Measurements from ENCODE around the gene ELAPOR1. TPM values are rescaled to one million over a fixed set of nuclear protein-coding genes. Genes with fewer than 3 reads are reported as not detected.

ELAPOR1 gene
- total RNA-seq, 1 donor from 2014 or later = 0.25 TPM

GRCh38 chr1:109163551-109163950 is 49.6 kb downstream of the ELAPOR1 start:
- H3K4me3 ChIP-seq = no peak overlapping the region
- TF ChIP-seq POLR2AphosphoS5 (IDR thresholded peaks at IDR 0.05; ENCODE audit: insufficient read depth in 1 of 2, low read depth in 1 of 2) (no peak), POLR2A (IDR thresholded peaks at IDR 0.05) (no peak), CTCF (IDR thresholded peaks at IDR 0.05) (no peak)
- H3K27me3 ChIP-seq = no peaks in the 10 kb centered on the region
- no peaks in the 10 kb centered on the region for H3K36me3 ChIP-seq
- peaks cover 16% of the 10 kb centered on the region for H3K4me1 ChIP-seq
- H3K9me3 ChIP-seq = no peaks in the 10 kb centered on the region
- no peak for DNase-seq (ENCODE audit: extremely low spot score in 2 of 2)
- intact Hi-C loops (cut with DNase I) = no loop called here
- H3K27ac ChIP-seq = no peak overlapping the region

Small RNAs within 50 kb of the gene (small RNA-seq; reads per million reads assigned to genes)
- not detected for gene AL356488.2

Other genes with a start within 250 kb of the ELAPOR1 start
- 45.4 TPM for gene GPSM2, start 237.1 kb upstream of the ELAPOR1 start, total RNA-seq
- gene CLCC1, start 150.6 kb upstream of the ELAPOR1 start, total RNA-seq = 28.0 TPM
- 14.7 TPM for gene WDR47, start 72.0 kb upstream of the ELAPOR1 start, total RNA-seq
- gene TAF13, start 38.1 kb upstream of the ELAPOR1 start, total RNA-seq = 28.7 TPM
- gene TMEM167B, start 23.4 kb upstream of the ELAPOR1 start, total RNA-seq = 17.2 TPM
- 135 TPM for gene SARS1, start 99.8 kb downstream of the ELAPOR1 start, total RNA-seq
- 38.5 TPM for gene CELSR2, start 135.4 kb downstream of the ELAPOR1 start, total RNA-seq
- 5.4 TPM for gene PSRC1, start 169.0 kb downstream of the ELAPOR1 start, total RNA-seq
- not detected for gene MYBPHL, start 192.9 kb downstream of the ELAPOR1 start, total RNA-seq